WERI-Rb-1 (cell line): Measurements from ENCODE around the gene HPRT1.

ENCODE experiments used
- DNase-seq: peaks from one replicate; pipeline ENCODE4 v3.0.0-alpha.2; 2020
- H3K27ac ChIP-seq: fragments of 250-450 bp; sonication (Bioruptor Pico); 2 replicates; pipeline ENCODE4 v1.5.1; 2020; ENCODE audit warnings: mild to moderate bottlenecking, moderate library complexity
- H3K27me3 ChIP-seq: fragments of 250-450 bp; sonication (Bioruptor Pico); 2 replicates; pipeline ENCODE4 v1.5.1; 2021; ENCODE audit warnings: mild to moderate bottlenecking, low read depth, moderate library complexity; ENCODE audit not compliant: insufficient read depth, severe bottlenecking
- H3K36me3 ChIP-seq: fragments of 250-450 bp; sonication (Bioruptor Pico); 2 replicates; pipeline ENCODE4 v1.5.1; 2020; ENCODE audit warnings: mild to moderate bottlenecking, moderate library complexity
- H3K4me3 ChIP-seq: 2 replicates; pipeline ENCODE4 v1.5.1; 2011; ENCODE audit warnings: low read depth, mild to moderate bottlenecking, control low read depth, low read length
- H3K9me3 ChIP-seq: fragments of 250-450 bp; sonication (Bioruptor Pico); 2 replicates; pipeline ENCODE4 v1.5.1; 2021; ENCODE audit warnings: mild to moderate bottlenecking, moderate library complexity; ENCODE audit not compliant: severe bottlenecking
- CTCF ChIP-seq: IDR thresholded peaks from 2 replicates; pipeline ENCODE4 v1.5.1; 2011; ENCODE audit warnings: low read depth, mild to moderate bottlenecking, control low read depth, inconsistent platforms, low read length

HPRT1 gene

GRCh38 chrX:134533952-134534351 is 74.0 kb downstream of the HPRT1 start:
- no peak for DNase-seq
- H3K9me3 ChIP-seq, result no peaks in the 10 kb centered on the region
- H3K27ac ChIP-seq, result no peak overlapping the region
- no peak overlapping the region for H3K4me3 ChIP-seq
- no peak for TF ChIP-seq CTCF
- H3K36me3 ChIP-seq, result no peaks in the 10 kb centered on the region
- peaks cover 10% of the 10 kb centered on the region for H3K27me3 ChIP-seq

- Histone ChIP-seq H3K36me3 (no peaks in the 10 kb centered on the region), H3K27ac (no peak overlapping the region), H3K9me3 (no peaks in the 10 kb centered on the region), H3K27me3 (peaks cover 12% of the 10 kb centered on the region), H3K4me3 (no peak overlapping the region)
- no peak for TF ChIP-seq CTCF
- DNase-seq, result no peak
These were observed 77.4 kb downstream of the HPRT1 start for GRCh38 chrX:134537179-134537955.

GRCh38 chrX:134538316-134538715 is 78.4 kb downstream of the HPRT1 start:
- Histone ChIP-seq H3K4me3 (no peak overlapping the region), H3K27ac (no peak overlapping the region), H3K27me3 (peaks cover 12% of the 10 kb centered on the region), H3K9me3 (no peaks in the 10 kb centered on the region), H3K36me3 (no peaks in the 10 kb centered on the region)
- TF ChIP-seq CTCF, result no peak
- DNase-seq, result no peak

GRCh38 chrX:134541906-134542305 is 81.9 kb downstream of the HPRT1 start:
- Histone ChIP-seq H3K9me3 (no peaks in the 10 kb centered on the region), H3K27me3 (peaks cover 18% of the 10 kb centered on the region), H3K36me3 (no peaks in the 10 kb centered on the region), H3K4me3 (no peak overlapping the region), H3K27ac (no peak overlapping the region)
- TF ChIP-seq CTCF, result no peak
- no peak for DNase-seq

- H3K9me3 ChIP-seq, result no peaks in the 10 kb centered on the region
- H3K36me3 ChIP-seq, result no peaks in the 10 kb centered on the region
- H3K27ac ChIP-seq, result no peak overlapping the region
- H3K27me3 ChIP-seq, result peaks cover 21% of the 10 kb centered on the region
- peak; percentile 37 for DNase-seq
- H3K4me3 ChIP-seq, result no peak overlapping the region
- TF ChIP-seq CTCF, result no peak
These were observed 82.5 kb downstream of the HPRT1 start for GRCh38 chrX:134542485-134542884.

GRCh38 chrX:134543288-134543687 is 83.3 kb downstream of the HPRT1 start:
- no peak overlapping the region for H3K27ac ChIP-seq
- H3K4me3 ChIP-seq, result no peak overlapping the region
- no peaks in the 10 kb centered on the region for H3K9me3 ChIP-seq
- no peak for TF ChIP-seq CTCF
- no peak for DNase-seq
- no peaks in the 10 kb centered on the region for H3K36me3 ChIP-seq
- H3K27me3 ChIP-seq, result peaks cover 21% of the 10 kb centered on the region
